ENCODE measurements around the gene CCDC40. TPM values are rescaled to one million over a fixed set of nuclear protein-coding genes. Genes with fewer than 3 reads are reported as not detected.

The CCDC40 gene
- total RNA-seq, 1 donor, result 0.84 TPM

DNA sequence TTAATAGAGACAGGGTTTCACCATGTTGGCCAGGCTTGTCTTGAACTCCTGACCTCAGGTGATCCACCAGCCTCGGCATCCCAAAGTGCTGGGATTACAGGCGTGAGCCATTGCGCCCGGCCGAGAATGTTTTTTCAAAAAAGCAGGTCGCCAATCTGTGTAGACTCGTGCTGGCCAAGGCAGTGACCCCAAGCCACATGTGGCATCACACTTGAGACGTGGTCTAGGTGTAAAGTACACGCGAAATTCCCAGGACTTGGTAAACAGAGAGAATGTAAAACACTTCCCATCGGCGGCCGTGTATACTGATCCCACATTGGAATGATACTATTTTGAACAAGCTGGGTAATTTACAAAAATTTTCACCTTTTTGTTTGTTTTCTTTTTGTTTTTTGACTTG is 41.8 kb upstream of the CCDC40 start:
- H3K4me3 ChIP-seq (ENCODE audit: low read length), result no peak overlapping the region
- no peaks in the 10 kb centered on the region for H3K27me3 ChIP-seq (ENCODE audit: insufficient read depth, low read length)
- H3K9me3 ChIP-seq (ENCODE audit: low read depth, low read length), result no peaks in the 10 kb centered on the region
- peaks cover 54% of the 10 kb centered on the region for H3K4me1 ChIP-seq (ENCODE audit: insufficient read depth, low read length)

DNA sequence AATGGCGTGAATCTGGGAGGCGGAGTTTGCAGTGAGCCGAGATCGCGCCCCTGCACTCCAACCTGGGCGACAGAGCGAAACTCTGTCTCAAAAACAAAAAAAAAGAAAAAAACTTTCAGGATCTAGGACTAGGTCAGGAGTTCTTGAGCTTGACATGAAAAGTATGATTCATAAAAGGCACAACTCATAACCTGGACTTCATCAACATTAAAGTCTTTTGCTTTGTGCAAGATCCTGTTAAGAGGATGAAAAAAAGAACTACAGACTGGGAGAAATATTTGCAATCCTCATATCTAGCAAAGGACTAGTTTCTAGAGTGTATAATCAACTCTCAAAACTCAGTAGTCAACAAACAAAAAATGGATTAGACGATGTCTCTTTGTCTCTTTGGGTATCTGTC is 40.7 kb upstream of the CCDC40 start:
- Histone ChIP-seq H3K4me3 (ENCODE audit: low read length) (no peak overlapping the region), H3K9me3 (ENCODE audit: low read depth, low read length) (no peaks in the 10 kb centered on the region), H3K27me3 (ENCODE audit: insufficient read depth, low read length) (no peaks in the 10 kb centered on the region), H3K4me1 (ENCODE audit: insufficient read depth, low read length) (peaks cover 54% of the 10 kb centered on the region)

DNA sequence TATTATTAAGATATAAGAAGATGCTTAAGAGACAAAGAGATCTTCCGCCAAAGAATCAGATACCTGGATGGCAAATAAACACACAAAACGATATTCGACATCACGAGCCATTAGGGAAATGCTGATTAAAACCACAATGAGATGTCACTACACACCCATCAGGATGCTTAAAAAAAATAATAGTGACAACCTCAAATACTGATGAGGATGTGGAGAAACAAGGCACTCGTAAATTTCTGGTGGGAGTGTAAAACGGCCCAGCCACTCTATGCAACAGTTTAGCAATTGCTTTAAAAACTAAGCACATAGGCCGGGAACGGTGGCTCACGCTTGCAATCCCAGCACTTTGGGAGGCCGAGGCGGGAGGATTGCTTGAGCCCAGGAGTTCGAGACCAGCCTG is 40.2 kb upstream of the CCDC40 start:
- no peak overlapping the region for H3K4me3 ChIP-seq (ENCODE audit: low read length)
- H3K27me3 ChIP-seq (ENCODE audit: insufficient read depth, low read length), result no peaks in the 10 kb centered on the region
- peaks cover 54% of the 10 kb centered on the region for H3K4me1 ChIP-seq (ENCODE audit: insufficient read depth, low read length)
- no peaks in the 10 kb centered on the region for H3K9me3 ChIP-seq (ENCODE audit: low read depth, low read length)

DNA sequence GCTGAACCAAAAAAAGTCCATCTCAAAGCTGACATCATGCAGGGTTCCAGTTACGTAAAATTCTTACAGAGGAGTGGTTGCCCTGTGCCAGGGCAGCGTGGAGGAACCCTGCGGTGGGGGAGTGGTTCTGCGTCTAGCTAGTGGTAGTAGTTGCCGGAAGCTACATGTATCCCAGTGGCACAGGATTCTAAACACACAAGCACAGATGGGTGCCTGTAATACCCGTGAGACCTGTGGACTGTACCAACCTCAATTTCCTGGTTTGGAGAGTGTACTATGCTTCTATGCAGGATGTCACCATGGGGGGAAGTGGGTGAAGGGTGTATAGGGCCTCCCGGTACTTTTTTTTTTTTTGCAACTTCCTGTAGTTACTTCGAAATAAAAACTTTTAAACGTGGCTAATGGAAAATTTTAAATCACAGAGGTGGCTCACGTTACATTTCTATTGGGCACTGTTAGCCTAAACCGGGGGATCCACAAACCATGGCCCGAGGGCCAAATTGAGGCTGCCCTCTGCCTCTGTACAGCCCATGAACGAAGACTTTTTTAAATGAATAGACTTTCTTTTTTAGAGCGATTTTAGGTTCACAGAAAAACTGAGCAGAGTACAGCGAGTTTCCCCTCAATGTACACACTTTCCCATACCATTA is 39.3 kb upstream of the CCDC40 start:
- Histone ChIP-seq H3K4me1 (ENCODE audit: insufficient read depth, low read length) (peaks cover 50% of the 10 kb centered on the region), H3K27me3 (ENCODE audit: insufficient read depth, low read length) (no peaks in the 10 kb centered on the region), H3K4me3 (ENCODE audit: low read length) (no peak overlapping the region), H3K9me3 (ENCODE audit: low read depth, low read length) (no peaks in the 10 kb centered on the region)

DNA sequence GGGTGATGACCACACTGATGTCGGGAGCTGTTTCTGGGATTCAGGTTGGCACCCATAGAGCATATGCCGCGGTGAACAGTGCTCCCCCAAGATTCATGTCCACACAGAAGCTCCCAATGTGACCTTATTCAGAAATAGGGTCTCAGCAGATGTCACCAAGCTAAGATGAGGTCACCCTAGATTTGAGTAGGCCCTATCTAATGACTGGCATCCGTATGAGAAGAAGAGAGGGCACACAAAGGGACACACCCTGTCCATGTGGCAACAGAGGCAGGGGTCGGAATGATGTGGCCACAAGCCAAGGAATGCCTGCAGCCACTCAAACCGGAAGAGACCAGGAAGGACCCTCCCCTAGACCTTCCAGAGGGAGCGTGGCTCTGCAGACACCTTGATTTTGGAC is 36.3 kb upstream of the CCDC40 start:
- no peaks in the 10 kb centered on the region for H3K9me3 ChIP-seq (ENCODE audit: low read depth, low read length)

DNA sequence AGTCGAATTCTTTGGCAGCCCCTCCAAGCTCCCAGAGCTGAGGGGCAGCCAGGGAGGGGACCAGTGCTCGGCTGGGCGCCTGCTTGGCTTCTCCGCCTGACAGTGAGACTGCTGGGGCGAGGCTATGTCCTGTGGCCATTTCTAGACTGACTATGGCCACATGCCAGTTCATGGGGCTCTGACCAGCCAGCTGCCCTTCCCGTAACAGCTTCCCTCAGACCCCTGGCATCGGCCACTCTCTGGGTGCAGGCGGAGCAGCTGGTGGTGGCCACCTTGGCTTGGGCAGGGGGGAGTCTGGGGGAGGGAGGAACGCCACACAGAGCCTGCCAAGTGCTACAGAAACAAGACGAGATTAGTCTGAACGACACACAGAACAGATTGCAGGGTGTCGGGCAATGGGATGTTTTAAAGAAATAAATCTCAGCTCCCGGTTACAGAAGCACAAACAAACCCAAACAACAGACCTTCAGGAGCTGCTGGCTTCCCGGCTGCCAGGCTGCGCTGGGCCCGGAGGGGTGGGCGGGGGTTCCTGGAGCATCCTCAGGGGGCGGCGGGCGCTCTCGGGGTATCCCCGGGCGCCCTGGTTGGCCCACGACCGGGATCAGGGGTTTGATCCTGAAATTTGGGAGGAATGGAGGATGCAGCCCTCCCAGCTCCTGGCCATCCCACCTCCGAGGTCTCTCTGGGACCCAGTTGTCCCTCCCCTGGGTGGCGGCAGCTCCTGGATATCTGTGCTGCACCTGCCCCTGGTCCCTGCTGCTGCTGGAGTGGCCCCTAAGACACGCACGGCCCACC is 35.3 kb upstream of the CCDC40 start:
- Histone ChIP-seq H3K27me3 (ENCODE audit: insufficient read depth, low read length) (no peaks in the 10 kb centered on the region), H3K4me3 (ENCODE audit: low read length) (no peak overlapping the region), H3K9me3 (ENCODE audit: low read depth, low read length) (no peaks in the 10 kb centered on the region), H3K4me1 (ENCODE audit: insufficient read depth, low read length) (peaks cover 31% of the 10 kb centered on the region)

More for the DNA sequence above, 36.3 kb upstream of the CCDC40 start:
- Histone ChIP-seq H3K4me3 (ENCODE audit: low read length) (no peak overlapping the region), H3K27me3 (ENCODE audit: insufficient read depth, low read length) (no peaks in the 10 kb centered on the region), H3K4me1 (ENCODE audit: insufficient read depth, low read length) (peaks cover 25% of the 10 kb centered on the region)

DNA sequence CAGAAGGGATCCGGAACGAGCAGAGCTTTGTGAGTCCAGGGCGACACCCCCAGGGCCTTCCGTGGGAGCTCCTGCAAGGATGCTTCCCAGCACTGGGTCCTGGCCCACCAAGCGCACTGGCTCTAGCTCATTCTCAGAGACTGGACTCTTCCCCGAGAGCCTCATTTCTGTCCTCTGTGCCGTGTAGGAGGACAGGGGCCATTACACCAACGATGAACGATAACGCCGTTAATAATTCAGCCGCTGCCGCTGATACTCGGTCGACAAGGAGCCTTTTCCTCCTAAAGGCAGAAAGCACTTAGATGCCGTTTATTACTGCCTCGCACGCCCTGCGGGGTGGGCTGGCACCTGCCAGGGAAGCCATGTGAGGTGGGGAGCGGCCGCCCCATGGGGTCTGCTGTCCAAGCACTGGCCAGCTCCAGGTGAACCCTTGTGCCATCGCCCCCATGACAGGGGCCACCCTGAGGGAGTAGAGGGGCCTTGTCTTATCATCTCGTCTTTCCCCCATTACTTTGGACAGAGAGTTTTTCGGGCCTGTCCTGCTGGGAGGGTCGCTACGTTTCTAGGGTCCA is 34.3 kb upstream of the CCDC40 start:
- no peaks in the 10 kb centered on the region for H3K27me3 ChIP-seq (ENCODE audit: insufficient read depth, low read length)
- H3K9me3 ChIP-seq (ENCODE audit: low read depth, low read length), result no peaks in the 10 kb centered on the region
- no peak overlapping the region for H3K4me3 ChIP-seq (ENCODE audit: low read length)
- H3K4me1 ChIP-seq (ENCODE audit: insufficient read depth, low read length), result peaks cover 22% of the 10 kb centered on the region

DNA sequence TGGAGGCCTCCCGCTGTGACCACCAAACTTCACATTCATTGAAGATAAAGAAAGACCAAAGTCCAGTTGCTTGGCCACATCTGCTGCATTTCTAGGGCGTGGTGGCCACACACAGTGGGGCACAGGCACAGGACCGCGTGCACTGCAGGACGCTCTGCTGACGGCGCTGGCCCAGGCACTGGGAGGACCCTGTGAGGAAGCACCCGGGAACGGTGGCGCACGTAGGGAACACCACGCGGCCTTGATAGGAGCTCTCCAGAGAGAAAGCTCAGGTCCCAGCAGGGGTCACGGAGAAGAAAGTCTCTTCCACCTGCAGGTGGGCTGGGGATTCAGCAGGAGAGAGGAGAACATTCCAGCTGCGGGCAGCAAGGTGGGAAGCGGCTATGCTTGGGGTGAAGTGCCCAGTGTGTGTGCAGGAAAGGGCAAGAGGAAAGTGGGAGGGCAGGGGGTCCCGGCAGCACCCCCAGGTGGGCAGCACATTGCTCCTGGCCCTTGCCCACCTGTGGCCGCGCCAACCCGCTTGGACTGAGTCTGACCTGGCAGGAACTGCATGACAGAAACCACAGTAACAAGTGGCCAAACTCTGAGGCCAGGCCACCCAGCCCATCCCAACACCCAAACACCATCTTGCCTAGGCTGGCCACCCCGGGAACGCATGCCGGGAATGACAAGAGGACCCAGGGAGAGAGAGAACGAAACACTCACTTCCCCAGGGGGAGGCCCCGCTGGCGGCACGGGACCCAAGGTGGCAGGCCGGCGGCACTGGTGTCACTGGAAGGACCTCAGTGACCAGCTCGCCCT is 33.6 kb upstream of the CCDC40 start:
- no peak overlapping the region for H3K4me3 ChIP-seq (ENCODE audit: low read length)

DNA sequence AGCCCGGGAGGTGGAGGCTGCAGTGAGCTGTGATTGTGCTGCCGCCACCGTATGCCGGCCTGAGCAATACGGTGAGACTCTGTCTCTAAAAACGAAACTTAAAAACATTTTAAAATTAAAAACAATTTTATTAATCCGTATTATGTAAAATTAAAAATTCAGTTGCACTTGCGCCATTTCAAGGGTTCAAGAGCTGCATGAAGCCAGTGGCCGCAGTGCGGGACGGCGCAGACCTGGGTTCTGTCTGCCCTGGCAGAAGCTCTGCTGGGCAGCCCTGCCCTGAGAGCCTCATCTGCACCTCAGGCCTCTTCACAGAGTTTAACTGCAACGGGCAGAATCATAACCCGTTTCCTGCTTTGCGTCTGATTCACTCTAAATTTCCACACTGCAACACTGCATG is 32.5 kb upstream of the CCDC40 start:
- no peaks in the 10 kb centered on the region for H3K9me3 ChIP-seq (ENCODE audit: low read depth, low read length)
- H3K4me1 ChIP-seq (ENCODE audit: insufficient read depth, low read length), result peaks cover 7% of the 10 kb centered on the region
- H3K27me3 ChIP-seq (ENCODE audit: insufficient read depth, low read length), result no peaks in the 10 kb centered on the region
- H3K4me3 ChIP-seq (ENCODE audit: low read length), result no peak overlapping the region

More for the DNA sequence above, 33.6 kb upstream of the CCDC40 start:
- Histone ChIP-seq H3K9me3 (ENCODE audit: low read depth, low read length) (no peaks in the 10 kb centered on the region), H3K4me1 (ENCODE audit: insufficient read depth, low read length) (peaks cover 14% of the 10 kb centered on the region), H3K27me3 (ENCODE audit: insufficient read depth, low read length) (no peaks in the 10 kb centered on the region)

DNA sequence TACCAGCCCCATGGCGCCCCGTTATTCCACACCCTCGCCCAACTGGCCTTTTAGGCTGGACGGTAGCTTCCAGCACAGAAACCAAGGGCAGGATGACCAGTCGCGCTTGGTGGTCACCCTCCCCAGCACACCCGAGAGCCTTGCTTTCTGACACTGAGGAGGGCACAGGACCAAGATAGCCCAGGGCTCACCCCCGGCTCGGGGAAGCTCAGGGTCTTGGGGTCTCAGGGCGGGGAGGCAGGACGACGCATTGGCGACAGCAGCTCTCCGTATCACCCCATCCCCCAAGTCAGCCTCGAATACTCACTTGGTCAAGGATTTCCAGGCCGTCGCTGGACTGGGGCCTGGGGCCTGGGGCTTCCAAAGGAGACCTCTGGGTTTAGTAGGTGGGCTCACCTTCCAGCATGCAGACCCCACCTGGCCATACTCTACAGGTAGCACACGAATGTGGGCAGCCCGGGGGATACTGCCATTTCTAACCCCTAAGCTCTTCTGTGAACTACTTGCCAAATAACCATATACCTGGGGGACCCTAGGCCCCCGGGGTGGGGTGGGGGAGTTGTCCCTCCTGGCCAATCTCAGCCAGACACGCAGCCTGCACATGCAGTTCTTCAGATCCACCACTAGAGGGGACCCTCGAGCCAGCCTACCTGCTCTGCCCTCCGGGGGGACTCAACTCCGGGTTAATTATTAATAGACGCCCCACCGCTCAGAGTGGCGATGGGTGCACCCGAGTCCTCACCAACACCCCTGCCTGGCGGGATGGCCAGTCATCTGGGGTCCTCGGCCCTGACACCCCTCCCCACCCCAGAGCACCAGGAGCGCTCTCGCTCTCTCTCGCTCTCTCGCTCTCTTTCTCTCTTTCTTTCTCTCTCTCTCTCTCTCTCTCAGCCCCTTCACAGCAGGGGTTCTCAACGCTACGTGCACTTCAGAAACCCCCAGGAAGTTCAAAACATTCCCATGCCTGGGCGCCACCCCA is 30.8 kb upstream of the CCDC40 start:
- Histone ChIP-seq H3K4me3 (ENCODE audit: low read length) (no peak overlapping the region), H3K9me3 (ENCODE audit: low read depth, low read length) (no peaks in the 10 kb centered on the region), H3K27me3 (ENCODE audit: insufficient read depth, low read length) (no peaks in the 10 kb centered on the region)

DNA sequence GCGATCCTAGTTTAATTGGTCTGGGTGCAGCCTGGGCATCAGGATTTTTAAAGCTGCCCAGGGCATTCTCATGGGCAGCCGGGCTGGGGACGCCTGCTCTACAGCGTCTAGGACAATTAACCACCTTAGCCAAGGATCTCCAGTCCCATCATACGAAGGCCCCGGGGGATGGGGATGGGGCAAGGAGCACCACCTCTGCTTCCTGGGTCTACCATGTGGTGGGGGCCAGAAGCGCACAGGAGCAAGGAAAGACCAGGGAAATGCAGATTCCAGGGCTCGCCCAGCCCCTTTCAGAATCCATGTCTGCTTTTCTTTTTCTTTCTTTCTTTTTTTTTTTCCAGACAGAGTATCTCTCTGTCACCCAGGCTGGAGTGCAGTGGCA is 30.1 kb upstream of the CCDC40 start:
- peaks cover 7% of the 10 kb centered on the region for H3K4me1 ChIP-seq (ENCODE audit: insufficient read depth, low read length)
- no peaks in the 10 kb centered on the region for H3K9me3 ChIP-seq (ENCODE audit: low read depth, low read length)

More for the DNA sequence above, 30.8 kb upstream of the CCDC40 start:
- H3K4me1 ChIP-seq (ENCODE audit: insufficient read depth, low read length), result peaks cover 7% of the 10 kb centered on the region

DNA sequence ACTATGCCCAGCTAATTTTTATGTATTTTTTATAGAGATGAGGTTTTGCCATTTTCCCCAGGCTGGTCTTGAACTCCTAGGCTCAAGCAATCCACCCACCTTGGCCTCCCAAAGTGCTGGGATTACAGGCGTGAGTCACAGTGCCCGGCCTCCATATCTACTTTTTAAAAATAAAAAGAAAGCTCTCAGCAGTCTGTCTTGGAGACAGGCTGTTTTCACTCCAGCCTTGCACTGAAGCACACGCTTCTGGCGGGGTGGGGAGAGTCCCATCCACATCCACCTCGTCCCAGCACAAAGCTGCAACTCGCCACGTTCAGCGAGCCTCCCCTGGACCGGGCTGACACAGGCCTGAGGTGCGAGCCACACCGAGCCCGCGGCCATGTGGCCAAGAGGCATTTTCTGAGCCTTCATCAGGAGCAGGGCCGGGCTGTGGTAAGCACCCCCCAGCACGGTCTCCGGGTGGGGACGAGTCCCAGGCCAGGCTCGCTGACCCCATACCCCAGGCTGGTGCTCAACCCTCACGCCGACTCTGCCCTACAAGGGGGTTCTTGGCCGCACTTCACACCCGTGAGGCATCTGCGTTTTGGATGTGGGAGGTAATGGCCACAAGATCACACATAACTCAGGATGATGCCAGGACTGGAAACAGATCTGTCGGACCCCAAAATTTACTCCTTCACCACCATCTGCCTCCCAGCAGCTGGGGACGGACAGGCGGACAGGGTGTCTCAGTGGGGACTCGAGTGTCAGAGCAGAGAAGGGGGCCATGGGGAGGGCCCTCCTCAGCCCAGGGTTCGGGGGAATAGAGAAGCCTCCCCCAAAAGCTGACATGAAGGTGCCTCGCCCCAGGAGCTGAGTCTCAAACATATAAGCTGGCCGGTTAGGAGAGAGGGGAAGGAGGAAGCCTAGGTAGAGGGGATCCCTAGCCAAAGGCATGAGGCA is 29.4 kb upstream of the CCDC40 start:
- H3K27me3 ChIP-seq (ENCODE audit: insufficient read depth, low read length), result no peaks in the 10 kb centered on the region
- peaks cover 7% of the 10 kb centered on the region for H3K4me1 ChIP-seq (ENCODE audit: insufficient read depth, low read length)
- H3K9me3 ChIP-seq (ENCODE audit: low read depth, low read length), result no peaks in the 10 kb centered on the region
- no peak overlapping the region for H3K4me3 ChIP-seq (ENCODE audit: low read length)

More for the DNA sequence above, 30.1 kb upstream of the CCDC40 start:
- Histone ChIP-seq H3K27me3 (ENCODE audit: insufficient read depth, low read length) (no peaks in the 10 kb centered on the region), H3K4me3 (ENCODE audit: low read length) (no peak overlapping the region)

DNA sequence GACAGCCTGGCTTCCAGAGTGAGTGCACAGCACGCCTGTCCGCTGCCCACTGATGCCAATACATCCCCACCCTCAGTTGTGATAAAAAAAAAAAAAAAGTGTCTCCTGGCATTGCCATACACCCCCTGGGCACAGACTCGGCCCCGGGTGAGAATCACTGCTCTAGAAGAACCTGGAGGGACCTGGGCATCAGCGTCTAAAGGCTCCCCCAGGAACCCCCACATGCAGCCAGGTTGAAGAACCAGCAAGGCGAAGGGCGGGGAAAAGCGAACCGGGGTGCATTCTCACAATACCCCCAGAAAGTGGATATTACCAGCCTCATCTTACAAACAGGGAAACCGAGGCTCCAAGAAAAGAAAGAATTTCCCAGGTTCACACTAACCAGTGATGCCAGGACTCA is 28.5 kb upstream of the CCDC40 start:
- no peaks in the 10 kb centered on the region for H3K27me3 ChIP-seq (ENCODE audit: insufficient read depth, low read length)
- no peaks in the 10 kb centered on the region for H3K9me3 ChIP-seq (ENCODE audit: low read depth, low read length)
- peaks cover 7% of the 10 kb centered on the region for H3K4me1 ChIP-seq (ENCODE audit: insufficient read depth, low read length)
- H3K4me3 ChIP-seq (ENCODE audit: low read length), result no peak overlapping the region
